Spinal cord (tissue), 10 donors: ENCODE measurements around the gene UPB1. TPM values are rescaled to one million over a fixed set of nuclear protein-coding genes. Genes with fewer than 3 reads are reported as not detected.

ENCODE experiments used
- DNase-seq, 6 donors: peaks; one replicate each; pipeline versions ENCODE4 v3.0.0 to v3.0.0-alpha.2; 2013 to 2015; ENCODE audit warnings: low spot score in 6 of 6, low read depth in 4 of 6
- H3K27ac ChIP-seq: one replicate; pipeline ENCODE4 v1.5.1; 2013; ENCODE audit warnings: low read depth, low read length, control low read depth
- H3K27me3 ChIP-seq: one replicate; pipeline ENCODE4 v1.6.1; 2013; ENCODE audit warnings: low read length; ENCODE audit not compliant: control insufficient read depth, insufficient read depth
- H3K36me3 ChIP-seq: one replicate; pipeline ENCODE4 v1.6.1; 2013; ENCODE audit warnings: low read length; ENCODE audit not compliant: control insufficient read depth, insufficient read depth
- H3K4me1 ChIP-seq: one replicate; pipeline ENCODE4 v1.6.1; 2013; ENCODE audit warnings: low read length; ENCODE audit not compliant: control insufficient read depth, insufficient read depth
- H3K4me3 ChIP-seq: one replicate; pipeline ENCODE4 v1.5.1; 2013; ENCODE audit warnings: low read depth, low read length, control low read depth
- H3K9me3 ChIP-seq: one replicate; pipeline ENCODE4 v1.6.1; 2013; ENCODE audit warnings: low read length; ENCODE audit not compliant: control insufficient read depth, insufficient read depth
- WGBS: methylation state at CpG from one replicate; pipeline ENCODE4 v1.1.5; 2013; ENCODE audit warnings: missing lambda C conversion rate; ENCODE audit not compliant: insufficient coverage; 5-methylcytosine and 5-hydroxymethylcytosine counted together
- polyA plus RNA-seq, 2 donors: library from polyadenylated mRNA; unstranded; fragments of 120-200 nt; gene quantifications; one replicate each; pipeline ENCODE4 v1.2.1, GENCODE V29; 2013; ENCODE audit not compliant: insufficient read length in 2 of 2
- total RNA-seq, 2 donors: library from RNA; depleted of rRNA in 1 of 2; stranded (reverse); fragments of 120-200 nt in 1 of 2; fragments of >200 nt in 1 of 2; gene quantifications; one replicate each; pipeline versions ENCODE4 v1.2.3 to v1.2.4, GENCODE V29; 2013 to 2014
- donor health status: healthy.

Gene UPB1
- total and polyA plus RNA-seq, 4 donors, result 0.57 to 2.2 (median 1.1) TPM

- H3K27me3 ChIP-seq, result no peaks in the 10 kb centered on the region
- no peaks in the 10 kb centered on the region for H3K9me3 ChIP-seq
- H3K36me3 ChIP-seq, result no peaks in the 10 kb centered on the region
- no peak overlapping the region for H3K27ac ChIP-seq
- H3K4me1 ChIP-seq, result peaks cover 15% of the 10 kb centered on the region
- no peak for DNase-seq
- 70% methylated on average over 7 of the region's 10 CpGs for WGBS
- H3K4me3 ChIP-seq, result no peak overlapping the region
Measured at GRCh38 chr22:24510637-24511625, 15.8 kb downstream of the UPB1 start.

DNA sequence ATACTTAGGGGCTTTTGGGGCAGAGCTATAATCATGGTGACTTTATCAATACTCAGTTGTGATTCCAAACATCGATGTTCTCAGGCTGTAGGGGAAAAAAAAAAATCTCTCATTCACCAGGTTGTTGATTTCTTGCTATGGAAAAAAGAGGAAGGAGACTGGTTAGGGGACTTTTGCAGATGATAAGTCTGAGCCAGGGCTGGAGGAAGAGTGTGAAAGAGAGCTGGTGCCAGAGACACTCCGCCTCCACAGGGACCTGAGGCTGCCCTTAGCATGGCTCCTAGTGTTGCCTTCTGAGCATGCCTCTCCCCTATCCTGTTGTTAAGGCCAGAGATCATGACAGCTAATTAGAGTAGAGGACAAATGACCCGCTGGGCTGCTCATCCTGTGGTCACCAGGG lies 16.9 kb downstream of the UPB1 start:
- Histone ChIP-seq H3K27ac (no peak overlapping the region), H3K27me3 (no peaks in the 10 kb centered on the region), H3K36me3 (no peaks in the 10 kb centered on the region), H3K9me3 (no peaks in the 10 kb centered on the region), H3K4me1 (peaks cover 21% of the 10 kb centered on the region), H3K4me3 (no peak overlapping the region)
- no peak for DNase-seq
- 60% methylated on average over 1 of the region's 3 CpGs for WGBS

DNA sequence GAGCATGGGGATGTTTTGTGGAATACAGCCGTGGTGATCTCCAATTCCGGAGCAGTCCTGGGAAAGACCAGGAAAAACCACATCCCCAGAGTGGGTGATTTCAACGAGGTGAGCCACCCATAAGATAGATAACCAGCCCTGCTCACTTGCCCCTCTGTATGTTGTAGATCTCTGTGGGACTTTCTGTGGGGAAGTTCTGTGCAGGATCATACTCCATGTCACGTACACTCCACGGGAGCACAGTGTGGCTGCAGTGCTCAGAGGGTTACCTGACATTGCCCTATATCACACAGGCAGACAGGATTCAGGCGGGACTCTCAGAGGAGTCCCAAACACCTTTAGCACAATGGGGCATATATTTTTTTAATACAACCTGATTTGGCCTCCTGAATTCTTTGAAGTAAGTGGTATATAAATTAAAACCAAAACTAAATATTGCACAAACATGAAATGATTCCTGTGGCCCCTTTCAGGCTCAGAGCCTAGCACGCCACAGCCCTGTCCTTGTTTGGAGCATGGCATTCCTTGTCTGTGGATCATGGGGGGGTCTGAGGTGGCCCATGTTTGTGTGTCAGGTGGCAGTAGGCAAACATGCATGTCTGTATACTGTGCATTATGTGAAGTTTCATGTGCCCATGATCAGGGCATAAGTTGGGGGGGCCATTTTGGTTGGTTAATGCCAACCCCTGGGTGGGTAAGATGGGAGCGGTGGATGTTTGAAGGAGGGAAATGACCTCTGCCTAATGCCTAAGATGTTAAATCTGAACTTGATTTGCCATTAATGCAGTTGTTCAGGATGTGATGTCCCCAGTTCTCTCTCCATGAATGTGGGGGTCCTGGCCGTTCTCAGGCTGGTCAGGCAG lies 18.5 kb downstream of the UPB1 start:
- DNase-seq, result no peak
- WGBS, result 93% methylated on average over 5 of the region's 9 CpGs
- no peak overlapping the region for H3K27ac ChIP-seq
- no peaks in the 10 kb centered on the region for H3K27me3 ChIP-seq
- no peaks in the 10 kb centered on the region for H3K36me3 ChIP-seq
- H3K4me3 ChIP-seq, result no peak overlapping the region
- no peaks in the 10 kb centered on the region for H3K9me3 ChIP-seq
- peaks cover 14% of the 10 kb centered on the region for H3K4me1 ChIP-seq

DNA sequence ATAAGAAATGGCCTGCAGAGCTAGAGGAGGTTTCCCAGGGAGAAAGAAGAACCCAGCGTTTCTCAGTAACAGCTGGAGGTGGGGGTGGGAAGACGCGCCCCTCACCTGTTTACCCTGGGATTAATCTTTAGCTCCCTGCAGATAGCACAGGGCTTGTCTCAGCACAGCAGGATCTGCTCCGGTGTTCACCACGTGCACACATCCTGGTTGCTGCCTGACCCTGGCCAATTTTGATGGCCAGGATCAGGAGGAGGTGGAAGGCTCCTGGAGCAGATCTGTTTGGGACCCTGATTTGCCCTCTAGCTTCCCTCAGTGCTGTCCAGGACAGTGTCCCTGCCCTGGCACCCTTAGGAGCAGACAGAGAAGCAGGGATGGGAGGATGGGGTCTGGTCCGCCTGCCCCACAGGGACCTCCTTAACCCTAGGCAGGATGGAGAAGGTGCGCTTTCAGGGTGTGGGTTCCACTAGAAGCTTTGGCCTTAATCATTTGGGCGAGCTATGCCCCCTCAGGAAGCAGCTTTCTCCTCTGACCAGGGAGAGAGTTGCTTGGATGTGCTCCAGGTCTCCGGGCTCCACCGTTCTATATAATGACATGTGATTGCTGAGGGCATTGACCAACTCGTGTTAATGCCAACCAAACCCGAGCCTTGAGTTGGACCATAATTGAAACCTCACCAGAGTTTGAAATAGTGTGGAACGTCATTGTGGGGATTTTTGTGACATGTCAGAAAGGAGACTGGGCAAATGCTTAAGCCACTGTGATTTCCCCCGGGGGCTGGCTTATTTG lies 19.3 kb downstream of the UPB1 start:
- H3K36me3 ChIP-seq, result no peaks in the 10 kb centered on the region
- no peak overlapping the region for H3K4me3 ChIP-seq
- no peaks in the 10 kb centered on the region for H3K27me3 ChIP-seq
- peaks cover 14% of the 10 kb centered on the region for H3K4me1 ChIP-seq
- whole genome bisulfite sequencing, result 72% methylated on average over 12 of the region's 14 CpGs
- H3K27ac ChIP-seq, result no peak overlapping the region
- H3K9me3 ChIP-seq, result no peaks in the 10 kb centered on the region
- DNase-seq, result no peak

DNA sequence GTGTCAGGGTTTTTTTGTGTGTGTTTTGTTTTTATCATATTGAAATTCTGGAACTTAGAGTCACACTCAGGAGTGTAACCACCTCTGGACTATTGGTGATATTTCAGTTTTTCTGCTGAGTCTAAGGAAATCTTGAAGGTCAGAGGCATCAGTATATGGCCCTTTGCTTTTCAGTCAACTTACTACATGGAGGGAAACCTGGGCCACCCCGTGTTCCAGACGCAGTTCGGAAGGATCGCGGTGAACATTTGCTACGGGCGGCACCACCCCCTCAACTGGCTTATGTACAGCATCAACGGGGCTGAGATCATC lies 19.9 kb downstream of the UPB1 start:
- 87% methylated on average over 8 of the region's 8 CpGs for WGBS

GRCh38 chr22:24516301-24516737 lies 21.2 kb downstream of the UPB1 start:
- peak in 3 of 6 donors; percentile 35 to 74 (median 61) for DNase-seq
- H3K27me3 ChIP-seq, result no peaks in the 10 kb centered on the region
- H3K27ac ChIP-seq, result peak overlapping the region; percentile 52
- no peak overlapping the region for H3K4me3 ChIP-seq
- no peaks in the 10 kb centered on the region for H3K9me3 ChIP-seq
- H3K36me3 ChIP-seq, result no peaks in the 10 kb centered on the region
- 21% methylated on average over 2 of the region's 3 CpGs for WGBS
- peaks cover 14% of the 10 kb centered on the region for H3K4me1 ChIP-seq

More for the DNA sequence above, 19.9 kb downstream of the UPB1 start:
- Histone ChIP-seq H3K9me3 (no peaks in the 10 kb centered on the region), H3K27ac (no peak overlapping the region), H3K4me3 (no peak overlapping the region), H3K36me3 (no peaks in the 10 kb centered on the region), H3K4me1 (peaks cover 14% of the 10 kb centered on the region), H3K27me3 (no peaks in the 10 kb centered on the region)
- no peak for DNase-seq

GRCh38 chr22:24517446-24517845 lies 22.3 kb downstream of the UPB1 start:
- 82% methylated on average over 1 of the region's 2 CpGs for WGBS
- H3K9me3 ChIP-seq, result no peaks in the 10 kb centered on the region
- H3K4me3 ChIP-seq, result no peak overlapping the region
- no peaks in the 10 kb centered on the region for H3K36me3 ChIP-seq
- peak in 1 of 6 donors; percentile 37 for DNase-seq
- no peak overlapping the region for H3K27ac ChIP-seq
- no peaks in the 10 kb centered on the region for H3K27me3 ChIP-seq
- peaks cover 24% of the 10 kb centered on the region for H3K4me1 ChIP-seq

DNA sequence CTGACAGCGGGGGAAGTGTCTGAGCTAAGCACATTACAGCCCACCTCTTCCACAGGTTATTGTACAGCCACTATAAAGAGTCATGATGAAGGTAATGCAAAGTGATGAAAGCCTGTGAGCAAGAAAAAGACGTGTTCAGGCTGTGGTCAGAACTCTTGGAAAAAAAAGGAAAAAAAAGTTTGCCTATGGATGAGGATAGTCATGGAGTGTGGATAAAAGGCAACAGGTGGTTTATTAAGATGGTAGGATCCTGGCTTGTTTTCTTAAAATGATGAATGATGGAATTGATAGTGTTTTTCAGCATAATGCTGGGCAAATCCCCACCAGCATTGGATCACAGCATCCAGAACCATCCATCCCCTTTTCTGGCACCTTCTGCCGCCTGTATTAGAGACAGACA lies 23.1 kb downstream of the UPB1 start:
- Histone ChIP-seq H3K4me3 (no peak overlapping the region), H3K27me3 (no peaks in the 10 kb centered on the region), H3K4me1 (peaks cover 27% of the 10 kb centered on the region), H3K36me3 (no peaks in the 10 kb centered on the region), H3K9me3 (no peaks in the 10 kb centered on the region), H3K27ac (no peak overlapping the region)
- DNase-seq, result no peak
- 86% methylated on average over 2 of the region's 3 CpGs for WGBS

DNA sequence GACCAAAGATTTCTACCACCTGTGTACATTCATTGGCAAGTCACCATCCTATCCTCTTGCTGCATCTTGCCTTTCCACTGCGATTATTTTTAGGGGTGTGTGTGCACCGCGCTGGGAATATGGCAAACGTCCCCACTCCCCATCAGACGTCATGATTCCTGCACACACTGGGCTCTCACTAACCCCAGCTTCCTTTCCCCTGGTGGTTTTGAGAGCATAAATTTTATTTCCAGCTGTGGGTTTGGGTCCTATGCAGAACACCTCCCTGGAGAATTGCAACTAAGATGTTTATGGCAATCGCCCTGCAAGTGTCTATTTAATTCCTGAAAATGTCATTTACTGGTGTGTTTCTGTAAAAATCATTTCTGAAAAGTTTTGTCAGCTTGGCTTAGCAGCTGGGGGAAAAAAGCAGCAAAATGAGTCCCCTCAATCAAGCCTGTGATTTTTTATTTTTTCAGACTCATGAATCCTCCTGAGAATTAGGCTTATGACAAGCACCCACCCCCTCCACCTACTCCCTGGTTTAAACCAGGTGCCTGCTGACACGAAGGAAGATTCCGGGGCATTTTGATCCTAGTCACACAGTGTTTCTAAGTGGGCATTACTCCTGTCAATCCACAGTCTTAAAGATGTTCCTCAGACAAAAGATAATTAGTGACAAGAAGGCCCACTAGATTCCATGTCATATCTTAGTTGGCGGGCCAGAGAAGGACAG lies 23.8 kb downstream of the UPB1 start:
- Histone ChIP-seq H3K36me3 (no peaks in the 10 kb centered on the region), H3K9me3 (no peaks in the 10 kb centered on the region), H3K4me3 (no peak overlapping the region), H3K4me1 (peaks cover 34% of the 10 kb centered on the region), H3K27ac (no peak overlapping the region), H3K27me3 (no peaks in the 10 kb centered on the region)
- DNase-seq, result no peak
- 93% methylated on average over 4 of the region's 9 CpGs for WGBS
